ENCODE data around the gene RBM39. TPM values are rescaled to one million over a fixed set of nuclear protein-coding genes. Genes with fewer than 3 reads are reported as not detected.
A peak's percentile ranks its signal among the peaks of the same experiment; 100 is the strongest.
"Not testable (repeated sequence)": the region's sequence is repeated elsewhere in the genome, so short reads cannot be mapped to it uniquely, and the experiment has no call there.

RBM39 gene
- total and polyA plus RNA-seq, 2 experiments from 2014 or later, result 259 to 413 TPM

DNA sequence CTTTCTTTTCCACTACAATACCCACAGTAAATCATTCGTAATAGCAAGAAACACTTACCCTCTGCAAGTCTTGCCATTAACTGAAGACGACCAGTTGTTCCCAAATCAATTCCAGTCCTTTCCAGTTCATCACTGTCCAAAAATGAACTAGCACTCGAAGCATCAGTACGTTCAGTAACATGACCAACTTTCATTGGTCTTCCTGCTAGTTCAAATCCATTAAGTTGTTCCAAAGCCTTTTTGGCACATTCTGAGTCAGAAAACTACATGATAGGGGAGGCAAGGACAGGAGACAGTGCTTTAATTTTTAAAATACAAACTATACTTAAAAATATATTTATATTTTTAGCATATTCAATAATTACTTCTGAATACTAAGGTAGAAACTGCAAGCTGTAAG lies 27.9 kb downstream of the RBM39 start (continued):
- TF ChIP-seq, protein P1, sequence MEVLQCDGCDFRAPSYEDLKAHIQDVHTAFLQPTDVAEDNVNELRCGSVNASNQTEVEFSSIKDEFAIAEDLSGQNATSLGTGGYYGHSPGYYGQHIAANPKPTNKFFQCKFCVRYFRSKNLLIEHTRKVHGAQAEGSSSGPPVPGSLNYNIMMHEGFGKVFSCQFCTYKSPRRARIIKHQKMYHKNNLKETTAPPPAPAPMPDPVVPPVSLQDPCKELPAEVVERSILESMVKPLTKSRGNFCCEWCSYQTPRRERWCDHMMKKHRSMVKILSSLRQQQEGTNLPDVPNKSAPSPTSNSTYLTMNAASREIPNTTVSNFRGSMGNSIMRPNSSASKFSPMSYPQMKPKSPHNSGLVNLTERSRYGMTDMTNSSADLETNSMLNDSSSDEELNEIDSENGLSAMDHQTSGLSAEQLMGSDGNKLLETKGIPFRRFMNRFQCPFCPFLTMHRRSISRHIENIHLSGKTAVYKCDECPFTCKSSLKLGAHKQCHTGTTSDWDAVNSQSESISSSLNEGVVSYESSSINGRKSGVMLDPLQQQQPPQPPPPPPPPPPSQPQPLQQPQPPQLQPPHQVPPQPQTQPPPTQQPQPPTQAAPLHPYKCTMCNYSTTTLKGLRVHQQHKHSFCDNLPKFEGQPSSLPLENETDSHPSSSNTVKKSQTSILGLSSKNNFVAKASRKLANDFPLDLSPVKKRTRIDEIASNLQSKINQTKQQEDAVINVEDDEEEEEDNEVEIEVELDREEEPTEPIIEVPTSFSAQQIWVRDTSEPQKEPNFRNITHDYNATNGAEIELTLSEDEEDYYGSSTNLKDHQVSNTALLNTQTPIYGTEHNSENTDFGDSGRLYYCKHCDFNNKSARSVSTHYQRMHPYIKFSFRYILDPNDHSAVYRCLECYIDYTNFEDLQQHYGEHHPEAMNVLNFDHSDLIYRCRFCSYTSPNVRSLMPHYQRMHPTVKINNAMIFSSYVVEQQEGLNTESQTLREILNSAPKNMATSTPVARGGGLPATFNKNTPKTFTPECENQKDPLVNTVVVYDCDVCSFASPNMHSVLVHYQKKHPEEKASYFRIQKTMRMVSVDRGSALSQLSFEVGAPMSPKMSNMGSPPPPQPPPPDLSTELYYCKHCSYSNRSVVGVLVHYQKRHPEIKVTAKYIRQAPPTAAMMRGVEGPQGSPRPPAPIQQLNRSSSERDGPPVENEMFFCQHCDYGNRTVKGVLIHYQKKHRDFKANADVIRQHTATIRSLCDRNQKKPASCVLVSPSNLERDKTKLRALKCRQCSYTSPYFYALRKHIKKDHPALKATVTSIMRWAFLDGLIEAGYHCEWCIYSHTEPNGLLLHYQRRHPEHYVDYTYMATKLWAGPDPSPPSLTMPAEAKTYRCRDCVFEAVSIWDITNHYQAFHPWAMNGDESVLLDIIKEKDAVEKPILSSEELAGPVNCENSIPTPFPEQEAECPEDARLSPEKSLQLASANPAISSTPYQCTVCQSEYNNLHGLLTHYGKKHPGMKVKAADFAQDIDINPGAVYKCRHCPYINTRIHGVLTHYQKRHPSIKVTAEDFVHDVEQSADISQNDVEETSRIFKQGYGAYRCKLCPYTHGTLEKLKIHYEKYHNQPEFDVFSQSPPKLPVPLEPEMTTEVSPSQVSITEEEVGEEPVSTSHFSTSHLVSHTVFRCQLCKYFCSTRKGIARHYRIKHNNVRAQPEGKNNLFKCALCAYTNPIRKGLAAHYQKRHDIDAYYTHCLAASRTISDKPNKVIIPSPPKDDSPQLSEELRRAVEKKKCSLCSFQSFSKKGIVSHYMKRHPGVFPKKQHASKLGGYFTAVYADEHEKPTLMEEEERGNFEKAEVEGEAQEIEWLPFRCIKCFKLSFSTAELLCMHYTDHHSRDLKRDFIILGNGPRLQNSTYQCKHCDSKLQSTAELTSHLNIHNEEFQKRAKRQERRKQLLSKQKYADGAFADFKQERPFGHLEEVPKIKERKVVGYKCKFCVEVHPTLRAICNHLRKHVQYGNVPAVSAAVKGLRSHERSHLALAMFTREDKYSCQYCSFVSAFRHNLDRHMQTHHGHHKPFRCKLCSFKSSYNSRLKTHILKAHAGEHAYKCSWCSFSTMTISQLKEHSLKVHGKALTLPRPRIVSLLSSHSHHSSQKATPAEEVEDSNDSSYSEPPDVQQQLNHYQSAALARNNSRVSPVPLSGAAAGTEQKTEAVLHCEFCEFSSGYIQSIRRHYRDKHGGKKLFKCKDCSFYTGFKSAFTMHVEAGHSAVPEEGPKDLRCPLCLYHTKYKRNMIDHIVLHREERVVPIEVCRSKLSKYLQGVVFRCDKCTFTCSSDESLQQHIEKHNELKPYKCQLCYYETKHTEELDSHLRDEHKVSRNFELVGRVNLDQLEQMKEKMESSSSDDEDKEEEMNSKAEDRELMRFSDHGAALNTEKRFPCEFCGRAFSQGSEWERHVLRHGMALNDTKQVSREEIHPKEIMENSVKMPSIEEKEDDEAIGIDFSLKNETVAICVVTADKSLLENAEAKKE (CRISPR knock-in tag; IDR thresholded peaks at IDR 0.05), result no peak
- TF ChIP-seq CREB1 (CRISPR knock-in tag; IDR thresholded peaks at IDR 0.05; ENCODE audit: low read depth) (no peak), ZNF331 (CRISPR knock-in tag; IDR thresholded peaks at IDR 0.05; ENCODE audit: low read depth) (no peak), ZNF114 (CRISPR knock-in tag; IDR thresholded peaks at IDR 0.05) (no peak), STAT1 (IDR thresholded peaks at IDR 0.05; ENCODE audit: unreplicated experiment) (no peak)
- TF ChIP-seq, protein P2, sequence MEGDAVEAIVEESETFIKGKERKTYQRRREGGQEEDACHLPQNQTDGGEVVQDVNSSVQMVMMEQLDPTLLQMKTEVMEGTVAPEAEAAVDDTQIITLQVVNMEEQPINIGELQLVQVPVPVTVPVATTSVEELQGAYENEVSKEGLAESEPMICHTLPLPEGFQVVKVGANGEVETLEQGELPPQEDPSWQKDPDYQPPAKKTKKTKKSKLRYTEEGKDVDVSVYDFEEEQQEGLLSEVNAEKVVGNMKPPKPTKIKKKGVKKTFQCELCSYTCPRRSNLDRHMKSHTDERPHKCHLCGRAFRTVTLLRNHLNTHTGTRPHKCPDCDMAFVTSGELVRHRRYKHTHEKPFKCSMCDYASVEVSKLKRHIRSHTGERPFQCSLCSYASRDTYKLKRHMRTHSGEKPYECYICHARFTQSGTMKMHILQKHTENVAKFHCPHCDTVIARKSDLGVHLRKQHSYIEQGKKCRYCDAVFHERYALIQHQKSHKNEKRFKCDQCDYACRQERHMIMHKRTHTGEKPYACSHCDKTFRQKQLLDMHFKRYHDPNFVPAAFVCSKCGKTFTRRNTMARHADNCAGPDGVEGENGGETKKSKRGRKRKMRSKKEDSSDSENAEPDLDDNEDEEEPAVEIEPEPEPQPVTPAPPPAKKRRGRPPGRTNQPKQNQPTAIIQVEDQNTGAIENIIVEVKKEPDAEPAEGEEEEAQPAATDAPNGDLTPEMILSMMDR (conservative IDR thresholded peaks at IDR 0.05; ENCODE audit: low read depth in 2 of 2), result no peak
- TF ChIP-seq, protein P3, sequence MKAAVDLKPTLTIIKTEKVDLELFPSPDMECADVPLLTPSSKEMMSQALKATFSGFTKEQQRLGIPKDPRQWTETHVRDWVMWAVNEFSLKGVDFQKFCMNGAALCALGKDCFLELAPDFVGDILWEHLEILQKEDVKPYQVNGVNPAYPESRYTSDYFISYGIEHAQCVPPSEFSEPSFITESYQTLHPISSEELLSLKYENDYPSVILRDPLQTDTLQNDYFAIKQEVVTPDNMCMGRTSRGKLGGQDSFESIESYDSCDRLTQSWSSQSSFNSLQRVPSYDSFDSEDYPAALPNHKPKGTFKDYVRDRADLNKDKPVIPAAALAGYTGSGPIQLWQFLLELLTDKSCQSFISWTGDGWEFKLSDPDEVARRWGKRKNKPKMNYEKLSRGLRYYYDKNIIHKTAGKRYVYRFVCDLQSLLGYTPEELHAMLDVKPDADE (IDR thresholded peaks at IDR 0.05), result no peak

DNA sequence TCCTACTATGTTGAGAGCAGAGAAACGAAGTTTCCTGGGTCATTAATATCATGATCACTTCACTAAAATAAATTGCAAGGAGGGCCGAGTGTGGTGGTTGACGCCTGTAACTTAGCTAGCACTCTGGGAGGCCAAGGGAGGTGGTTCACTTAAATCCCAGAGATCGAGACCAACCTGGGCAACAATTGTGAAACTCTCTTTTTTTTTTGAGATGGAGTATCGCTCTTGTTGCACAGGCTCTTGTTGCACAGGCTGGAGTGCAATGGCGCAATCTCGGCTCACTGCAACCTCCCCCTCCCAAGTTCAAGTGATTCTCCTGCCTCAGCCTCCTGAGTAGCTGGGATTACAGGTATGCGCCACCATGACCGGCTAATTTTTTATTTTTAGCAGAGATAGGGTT lies 28.9 kb downstream of the RBM39 start:
- not testable (repeated sequence) for H3K4me2 ChIP-seq; H3K9me2 ChIP-seq (ENCODE audit: insufficient read depth); H2AFZ ChIP-seq; H3K27me3 Mint-ChIP-seq (ENCODE audit: insufficient read depth, low read depth, poor library complexity); H3K4me3 ChIP-seq; DNase-seq (ENCODE audit: low spot score); H3K4me1 Mint-ChIP-seq; H3K9me3 Mint-ChIP-seq; H3K4me1 ChIP-seq (ENCODE audit: insufficient read depth); ATAC-seq; H3K4me3 Mint-ChIP-seq; H3K27me3 ChIP-seq (ENCODE audit: insufficient read depth)
- H3K36me3 ChIP-seq (ENCODE audit: insufficient read depth), result peaks cover 97% of the 10 kb centered on the region
- Mint-ChIP-seq H3K36me3 (ENCODE audit: low read depth) (peaks cover 99% of the 10 kb centered on the region), H3K27ac (peak overlapping the region; percentile 72; the same call in 1 of the 2 replicates)
- H3K27ac ChIP-seq (ENCODE audit: low read depth), result peak overlapping the region; percentile 73
- peaks cover 67% of the 10 kb centered on the region for H4K20me1 ChIP-seq (replicated peaks; ENCODE audit: insufficient read depth)
- H3K79me2 ChIP-seq (replicated peaks; ENCODE audit: insufficient read depth), result peaks cover 88% of the 10 kb centered on the region
- peaks cover 48% of the 10 kb centered on the region for H3F3A ChIP-seq (replicated peaks; ENCODE audit: low read depth)

Measured in GM23338 (cell line).